SJCRH30 (cell line): ENCODE results near the gene SFPQ. TPM values are rescaled to one million over a fixed set of nuclear protein-coding genes. Genes with fewer than 3 reads are reported as not detected.
"Not testable (repeated sequence)": the region's sequence is repeated elsewhere in the genome, so short reads cannot be mapped to it uniquely, and the experiment has no call there.

Experiments used
- DNase-seq, 2 experiments: peaks; one replicate each; pipeline ENCODE4 v3.0.0-alpha.2; 2015 to 2020
- H3K27ac ChIP-seq: fragments of 250-450 bp; sonication (Bioruptor Pico); 2 replicates; pipeline ENCODE4 v1.5.1; 2020; ENCODE audit warnings: mild to moderate bottlenecking, moderate library complexity
- H3K27me3 ChIP-seq: fragments of 250-450 bp; sonication (Bioruptor Pico); 2 replicates; pipeline ENCODE4 v1.5.1; 2020; ENCODE audit warnings: mild to moderate bottlenecking, moderate library complexity
- H3K36me3 ChIP-seq: fragments of 250-450 bp; sonication (Bioruptor Pico); 2 replicates; pipeline ENCODE4 v1.5.1; 2020; ENCODE audit warnings: mild to moderate bottlenecking, moderate library complexity
- H3K4me1 ChIP-seq: fragments of 250-450 bp; sonication (Bioruptor Pico); 2 replicates; pipeline ENCODE4 v1.5.1; 2020; ENCODE audit warnings: mild to moderate bottlenecking, moderate library complexity
- H3K4me3 ChIP-seq: fragments of 250-450 bp; sonication (Bioruptor Pico); 2 replicates; pipeline ENCODE4 v1.5.1; 2020; ENCODE audit warnings: mild to moderate bottlenecking, moderate library complexity
- H3K9me3 ChIP-seq: fragments of 250-450 bp; sonication (Bioruptor Pico); replicated peaks from 2 replicates; pipeline ENCODE4 v1.5.1; 2020; ENCODE audit warnings: mild to moderate bottlenecking, moderate library complexity
- total RNA-seq: library from RNA; depleted of rRNA; stranded (reverse); fragments of >200 nt; shearing (Covaris generic); gene quantifications from 2 replicates; pipeline ENCODE4 v1.2.3, GENCODE V29; 2014; rRNA removed

Gene SFPQ
- 340 and 387 TPM in 2 replicates for total RNA-seq

GRCh38 chr1:35192853-35193664 lies at the start of gene SFPQ:
Gene SFPQ, minus strand, starts transcription at chr1:35193145. Its CDS starts 96 bp downstream, at chr1:35193049.
- H3K4me3 ChIP-seq = peak within 1 kb of the TSS; percentile 92
- H3K27ac ChIP-seq = peak within 1 kb of the TSS; percentile 95
- H3K36me3 ChIP-seq = peaks cover 37% of the 10 kb centered on the region
- H3K27me3 ChIP-seq = no peaks in the 10 kb centered on the region
- DNase-seq = peak; percentile 99
- H3K9me3 ChIP-seq = no peaks in the 10 kb centered on the region
- peaks cover 3% of the 10 kb centered on the region for H3K4me1 ChIP-seq

GRCh38 chr1:35236772-35237171 lies 43.8 kb upstream of the SFPQ start:
- not testable (repeated sequence) for DNase-seq

GRCh38 chr1:35231287-35231686 lies 38.3 kb upstream of the SFPQ start:
- H3K4me1 ChIP-seq = no peaks in the 10 kb centered on the region
- H3K4me3 ChIP-seq = no peak overlapping the region
- DNase-seq = no peak
- no peaks in the 10 kb centered on the region for H3K9me3 ChIP-seq
- H3K36me3 ChIP-seq = no peaks in the 10 kb centered on the region
- H3K27ac ChIP-seq = no peak overlapping the region
- no peaks in the 10 kb centered on the region; the same call in 1 of the 2 replicates for H3K27me3 ChIP-seq

More at GRCh38 chr1:35236772-35237171, 43.8 kb upstream of the SFPQ start:
- not testable (repeated sequence) for H3K4me1 ChIP-seq, H3K9me3 ChIP-seq, H3K36me3 ChIP-seq, H3K27me3 ChIP-seq, H3K27ac ChIP-seq, H3K4me3 ChIP-seq

- H3K4me3 ChIP-seq = no peak overlapping the region
- H3K9me3 ChIP-seq = no peaks in the 10 kb centered on the region
- H3K36me3 ChIP-seq = no peaks in the 10 kb centered on the region
- no peaks in the 10 kb centered on the region for H3K4me1 ChIP-seq
- H3K27me3 ChIP-seq = no peaks in the 10 kb centered on the region
- H3K27ac ChIP-seq = no peak overlapping the region
- DNase-seq = no peak
These were observed 36.8 kb upstream of the SFPQ start for GRCh38 chr1:35229587-35230360.

- Histone ChIP-seq H3K4me3 (no peak overlapping the region), H3K4me1 (no peaks in the 10 kb centered on the region), H3K36me3 (no peaks in the 10 kb centered on the region), H3K27me3 (no peaks in the 10 kb centered on the region), H3K27ac (no peak overlapping the region), H3K9me3 (no peaks in the 10 kb centered on the region)
- DNase-seq = no peak
These were observed 33.6 kb upstream of the SFPQ start for GRCh38 chr1:35226546-35226945.

- H3K36me3 ChIP-seq = no peaks in the 10 kb centered on the region
- no peak overlapping the region for H3K27ac ChIP-seq
- H3K9me3 ChIP-seq = no peaks in the 10 kb centered on the region
- no peak for DNase-seq
- H3K4me3 ChIP-seq = no peak overlapping the region
- no peaks in the 10 kb centered on the region for H3K27me3 ChIP-seq
- H3K4me1 ChIP-seq = no peaks in the 10 kb centered on the region
These were observed 30.2 kb upstream of the SFPQ start for GRCh38 chr1:35223084-35223630.

- H3K9me3 ChIP-seq = no peaks in the 10 kb centered on the region
- no peak overlapping the region for H3K4me3 ChIP-seq
- H3K27me3 ChIP-seq = no peaks in the 10 kb centered on the region
- no peak overlapping the region for H3K27ac ChIP-seq
- DNase-seq = peak in 1 of 2 experiments; percentile 24
- H3K36me3 ChIP-seq = no peaks in the 10 kb centered on the region
- H3K4me1 ChIP-seq = no peaks in the 10 kb centered on the region
These were observed 29.6 kb upstream of the SFPQ start for GRCh38 chr1:35222322-35223083.

GRCh38 chr1:35220976-35221375 lies 28.0 kb upstream of the SFPQ start:
- Histone ChIP-seq H3K27ac (no peak overlapping the region), H3K27me3 (no peaks in the 10 kb centered on the region)
- peak in 1 of 2 experiments; percentile 34 for DNase-seq

GRCh38 chr1:35215346-35215745 lies 22.4 kb upstream of the SFPQ start:
- DNase-seq = no peak
- Histone ChIP-seq H3K27me3 (no peaks in the 10 kb centered on the region; the same call in 1 of the 2 replicates), H3K9me3 (no peaks in the 10 kb centered on the region), H3K36me3 (no peaks in the 10 kb centered on the region), H3K4me3 (no peak overlapping the region), H3K4me1 (no peaks in the 10 kb centered on the region), H3K27ac (no peak overlapping the region)

More at GRCh38 chr1:35220976-35221375, 28.0 kb upstream of the SFPQ start:
- no peaks in the 10 kb centered on the region for H3K36me3 ChIP-seq
- no peaks in the 10 kb centered on the region for H3K9me3 ChIP-seq
- H3K4me3 ChIP-seq = no peak overlapping the region
- H3K4me1 ChIP-seq = no peaks in the 10 kb centered on the region

GRCh38 chr1:35211120-35211414 lies 18.1 kb upstream of the SFPQ start:
- no peak for DNase-seq
- Histone ChIP-seq H3K4me1 (no peaks in the 10 kb centered on the region), H3K27me3 (no peaks in the 10 kb centered on the region; the same call in 1 of the 2 replicates)

GRCh38 chr1:35210321-35211119 lies 17.6 kb upstream of the SFPQ start:
- Histone ChIP-seq H3K4me3 (no peak overlapping the region), H3K36me3 (no peaks in the 10 kb centered on the region), H3K9me3 (no peaks in the 10 kb centered on the region), H3K27ac (no peak overlapping the region), H3K27me3 (no peaks in the 10 kb centered on the region; the same call in 1 of the 2 replicates), H3K4me1 (no peaks in the 10 kb centered on the region)
- no peak for DNase-seq

More at GRCh38 chr1:35211120-35211414, 18.1 kb upstream of the SFPQ start:
- Histone ChIP-seq H3K27ac (no peak overlapping the region), H3K9me3 (no peaks in the 10 kb centered on the region), H3K4me3 (no peak overlapping the region), H3K36me3 (no peaks in the 10 kb centered on the region)

GRCh38 chr1:35203295-35203694 lies 10.3 kb upstream of the SFPQ start:
- DNase-seq = no peak
- Histone ChIP-seq H3K9me3 (no peaks in the 10 kb centered on the region), H3K27ac (no peak overlapping the region), H3K27me3 (no peaks in the 10 kb centered on the region), H3K4me1 (no peaks in the 10 kb centered on the region), H3K36me3 (no peaks in the 10 kb centered on the region), H3K4me3 (no peak overlapping the region)

GRCh38 chr1:35202048-35202719 lies 9.2 kb upstream of the SFPQ start:
- no peaks in the 10 kb centered on the region for H3K36me3 ChIP-seq
- H3K4me3 ChIP-seq = no peak overlapping the region
- no peak overlapping the region for H3K27ac ChIP-seq
- H3K27me3 ChIP-seq = no peaks in the 10 kb centered on the region
- no peaks in the 10 kb centered on the region for H3K9me3 ChIP-seq
- DNase-seq = peak; percentile 72 to 90
- H3K4me1 ChIP-seq = no peaks in the 10 kb centered on the region
